NCI-H510A treated with DMSO at 0.1 percent for 48 hours (cell line): ENCODE measurements around the gene HNF1A.
A peak's percentile ranks its signal among the peaks of the same experiment; 100 is the strongest.

Experiments used
- DNase-seq: peaks from one replicate; lab custom pipeline; 2025; lab: John Stamatoyannopoulos, UW

Gene HNF1A

GRCh38 chr12:120959111-120959878 is 19.0 kb upstream of the HNF1A start:
- no peak for DNase-seq

GRCh38 chr12:120960657-120961056 is 17.7 kb upstream of the HNF1A start:
- no peak for DNase-seq

GRCh38 chr12:120961604-120962531 is 16.5 kb upstream of the HNF1A start:
- DNase-seq: no peak

GRCh38 chr12:120962532-120963020 is 15.8 kb upstream of the HNF1A start:
- DNase-seq: no peak

- DNase-seq: no peak
These were observed 14.0 kb upstream of the HNF1A start for GRCh38 chr12:120964298-120964697.

- no peak for DNase-seq
These were observed 12.7 kb upstream of the HNF1A start for GRCh38 chr12:120965534-120966091.

- DNase-seq: no peak
These were observed 8.0 kb upstream of the HNF1A start for GRCh38 chr12:120970310-120970709.

- peak; percentile 74 for DNase-seq
These were observed 6.8 kb upstream of the HNF1A start for GRCh38 chr12:120971299-120972180.

- DNase-seq: peak; percentile 61
These were observed 5.3 kb upstream of the HNF1A start for GRCh38 chr12:120972870-120973543.

- DNase-seq: no peak
These were observed 630 bp upstream of the HNF1A start for GRCh38 chr12:120977531-120978295.

GRCh38 chr12:120979220-120979861 is 998 bp downstream of the HNF1A start:
- DNase-seq: no peak

- no peak for DNase-seq
These were observed 1.7 kb downstream of the HNF1A start for GRCh38 chr12:120979862-120980696.

GRCh38 chr12:120980800-120981368 is 2.5 kb downstream of the HNF1A start:
- DNase-seq: no peak

GRCh38 chr12:120981407-120981941 is 3.1 kb downstream of the HNF1A start:
- DNase-seq: no peak

- no peak for DNase-seq
These were observed 4.3 kb downstream of the HNF1A start for GRCh38 chr12:120982659-120983058.

- no peak for DNase-seq
These were observed 5.4 kb downstream of the HNF1A start for GRCh38 chr12:120983759-120984158.

- no peak for DNase-seq
These were observed 6.1 kb downstream of the HNF1A start for GRCh38 chr12:120984351-120984898.

GRCh38 chr12:120988234-120988633 is 9.9 kb downstream of the HNF1A start:
- no peak for DNase-seq
